RPMI7951 (cell line): ENCODE results near the gene USP37. TPM values are rescaled to one million over a fixed set of nuclear protein-coding genes. Genes with fewer than 3 reads are reported as not detected.
"Not testable (repeated sequence)": the region's sequence is repeated elsewhere in the genome, so short reads cannot be mapped to it uniquely, and the experiment has no call there.

Experiments used
- DNase-seq: peaks from one replicate; pipeline ENCODE4 v3.0.0-alpha.2; 2012; ENCODE audit warnings: low read depth
- total RNA-seq: library from RNA; depleted of rRNA; stranded (reverse); fragments of >200 nt; shearing (Covaris generic); gene quantifications from 2 replicates; pipeline ENCODE4 v1.2.3, GENCODE V29; 2014

The USP37 gene
- total RNA-seq, 1 experiment from 2014 or later: 12.0 TPM

DNA sequence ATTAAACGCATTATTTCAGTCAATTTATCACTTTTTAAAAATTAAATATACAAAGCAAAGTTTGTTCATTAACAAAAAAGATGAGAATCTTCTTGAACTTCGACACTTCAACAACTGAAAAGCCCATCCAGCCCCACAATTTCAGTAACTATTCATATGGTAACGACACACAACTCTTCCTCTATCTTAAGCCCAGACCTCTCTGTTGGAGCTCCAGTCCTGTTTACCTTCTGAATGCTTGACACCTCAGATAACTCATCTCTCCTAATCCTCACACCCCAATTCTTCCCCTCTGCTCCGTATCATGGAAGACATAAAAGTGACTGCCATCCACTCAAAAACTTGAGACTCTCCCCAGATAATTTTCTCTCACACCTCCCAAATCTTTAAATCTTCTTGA lies 12.6 kb downstream of the USP37 start:
- no peak for DNase-seq

DNA sequence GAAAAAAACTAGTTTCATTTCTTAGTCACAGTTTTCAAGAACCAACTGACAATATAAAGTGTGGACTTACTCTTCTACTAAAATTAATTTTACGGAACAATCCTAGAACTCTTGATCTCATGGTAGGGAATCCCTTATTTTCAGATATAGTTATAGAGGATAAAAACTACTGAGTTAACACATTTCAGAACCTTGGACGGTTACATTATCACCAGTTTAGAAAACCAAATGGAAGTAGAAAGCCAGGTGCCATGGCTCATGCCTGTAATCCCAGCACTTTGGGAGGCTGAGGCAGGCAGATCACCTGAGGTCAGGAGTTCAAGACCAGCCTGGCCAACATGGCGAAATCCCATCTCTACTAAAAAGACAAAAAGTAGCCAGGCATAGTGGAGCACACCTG lies 13.9 kb downstream of the USP37 start:
- not testable (repeated sequence) for DNase-seq

DNA sequence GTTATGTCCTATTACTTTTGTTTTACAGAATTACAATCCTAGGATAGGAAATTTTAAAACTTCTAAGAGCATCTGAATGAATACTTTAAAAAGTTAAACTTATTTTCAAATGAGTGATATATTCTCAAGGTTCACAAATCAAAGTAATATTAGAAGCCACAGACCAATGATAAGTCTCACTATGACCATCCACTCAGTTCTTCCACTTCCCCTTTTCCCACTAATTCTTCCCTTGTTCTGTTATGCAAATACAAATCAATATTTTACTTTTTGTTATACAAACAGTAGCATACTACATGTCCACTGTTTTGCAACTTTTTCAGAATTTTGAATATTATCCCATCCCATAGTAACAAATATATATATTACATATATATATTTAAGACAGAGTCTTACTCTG lies 20.2 kb downstream of the USP37 start:
- DNase-seq: no peak

DNA sequence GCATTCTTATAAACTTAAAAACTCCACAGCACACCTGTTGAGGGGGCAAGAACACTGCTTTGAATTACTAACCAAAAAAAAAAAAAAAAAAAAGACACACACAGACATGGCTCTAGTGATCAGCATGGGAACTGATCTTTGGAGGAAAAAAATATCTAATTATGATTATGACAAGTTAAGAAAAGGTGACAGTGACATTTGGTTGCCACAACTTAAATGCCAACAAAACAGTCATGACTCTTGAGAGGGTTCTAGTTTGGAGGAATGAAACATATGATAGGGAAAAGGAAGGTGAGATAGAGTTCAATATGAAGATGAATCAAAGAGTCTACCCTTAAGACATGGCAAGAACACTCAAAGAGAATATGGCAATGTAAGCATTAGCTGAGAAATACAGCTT lies 20.6 kb downstream of the USP37 start:
- no peak for DNase-seq

DNA sequence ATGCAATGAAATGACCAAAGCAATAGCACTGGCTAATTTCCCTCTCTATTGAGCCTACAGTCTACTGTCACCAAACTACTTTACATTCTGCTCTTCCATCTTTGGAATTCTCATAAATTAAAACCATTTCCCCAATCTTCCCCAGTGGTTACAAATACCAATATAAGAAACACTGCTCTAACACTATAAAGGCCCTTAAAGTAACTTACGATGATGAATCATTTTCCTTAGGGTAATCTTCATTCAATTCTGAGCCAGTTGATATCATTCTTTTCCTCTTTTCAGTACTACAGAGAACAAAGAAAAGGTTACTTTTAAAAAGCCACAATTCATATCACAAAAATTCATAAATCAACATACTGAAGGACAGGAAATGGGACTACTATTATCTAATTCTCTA lies 22.1 kb downstream of the USP37 start:
- no peak for DNase-seq

DNA sequence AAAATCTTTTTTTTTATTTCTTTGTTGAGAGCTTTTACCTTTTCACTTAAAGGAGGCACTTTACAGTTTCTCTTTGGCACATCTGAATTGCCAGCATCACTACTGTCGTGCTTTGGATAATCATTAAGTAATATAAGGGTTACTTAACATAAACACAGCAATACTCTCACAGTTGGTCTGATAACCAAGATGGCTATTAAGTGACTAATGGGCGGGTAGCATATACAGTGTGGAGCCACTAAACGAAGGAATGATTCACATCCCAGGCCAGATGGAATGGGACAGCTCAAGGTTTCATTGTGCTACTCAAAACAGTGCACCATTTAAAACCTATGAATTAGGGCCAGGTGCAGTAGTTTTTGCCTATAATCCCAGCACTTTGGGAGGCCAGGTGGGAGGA lies 28.1 kb downstream of the USP37 start:
- no peak for DNase-seq

DNA sequence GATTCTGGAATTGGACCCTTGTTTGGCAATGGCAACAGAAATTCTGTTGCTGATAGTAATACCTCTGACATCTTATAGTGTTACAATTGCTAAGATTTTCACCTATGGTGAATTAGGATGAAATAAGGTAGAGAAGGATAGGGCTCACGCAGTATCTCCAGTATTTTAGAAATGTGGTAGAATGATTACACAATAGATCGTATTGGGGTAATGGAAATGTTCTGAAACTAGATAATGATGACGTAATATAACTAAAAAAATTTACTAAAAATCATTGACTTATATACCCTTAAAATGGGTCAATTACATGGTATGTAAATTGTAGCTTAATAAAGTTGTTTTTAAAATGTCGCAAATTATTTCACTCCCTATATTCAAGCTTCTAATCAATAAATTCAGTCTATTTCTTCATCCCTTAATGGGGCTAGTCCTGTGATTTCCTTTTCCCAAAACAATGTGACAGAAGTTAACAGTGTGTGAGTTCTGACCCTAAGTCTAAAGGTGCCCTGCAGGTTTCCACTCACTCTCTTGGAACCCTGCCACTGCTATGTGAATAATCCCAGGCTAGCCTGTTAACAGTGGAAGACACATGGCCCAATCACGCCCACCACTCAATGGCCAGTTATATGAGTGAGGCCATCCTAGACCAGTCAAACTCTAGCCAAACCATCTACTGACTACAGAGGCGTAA lies 31.2 kb downstream of the USP37 start:
- peak; percentile 3 for DNase-seq

DNA sequence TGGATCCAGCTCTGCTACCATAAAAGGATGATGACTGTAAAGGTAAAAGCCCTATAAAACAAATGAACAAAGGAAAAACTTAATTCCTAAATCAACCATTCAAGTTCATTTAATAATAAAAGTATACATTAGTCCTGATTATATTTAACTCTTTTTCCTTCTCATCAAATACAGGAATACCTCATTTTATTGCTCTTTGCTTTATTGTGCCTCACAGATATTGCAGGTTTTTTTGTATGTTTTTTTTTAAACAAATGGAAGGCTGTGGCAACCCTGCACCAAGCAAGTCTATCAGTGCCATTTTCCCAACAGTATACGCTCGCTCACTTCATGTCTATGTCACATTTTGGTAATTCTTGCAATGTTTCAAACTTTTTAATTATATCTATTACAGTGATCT lies 38.2 kb downstream of the USP37 start:
- DNase-seq: no peak

DNA sequence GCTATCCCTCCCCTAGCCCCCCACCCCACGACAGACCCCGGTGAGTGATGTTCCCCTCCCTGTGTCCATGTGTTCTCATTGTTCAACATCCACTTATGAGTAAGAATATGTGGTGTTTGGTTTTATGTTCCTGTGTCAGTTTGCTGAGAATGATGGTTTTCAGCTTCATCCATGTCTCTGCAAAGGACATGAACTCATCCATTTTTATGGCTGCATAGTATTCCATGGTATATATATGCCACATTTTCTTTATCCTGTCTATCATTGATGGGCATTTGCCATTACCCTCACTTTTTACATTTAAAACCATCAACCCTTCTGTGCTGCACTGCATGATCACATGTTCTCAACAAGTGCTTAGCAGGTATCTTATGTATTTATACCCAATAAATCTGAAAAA lies 39.7 kb downstream of the USP37 start:
- DNase-seq: not testable (repeated sequence)

DNA sequence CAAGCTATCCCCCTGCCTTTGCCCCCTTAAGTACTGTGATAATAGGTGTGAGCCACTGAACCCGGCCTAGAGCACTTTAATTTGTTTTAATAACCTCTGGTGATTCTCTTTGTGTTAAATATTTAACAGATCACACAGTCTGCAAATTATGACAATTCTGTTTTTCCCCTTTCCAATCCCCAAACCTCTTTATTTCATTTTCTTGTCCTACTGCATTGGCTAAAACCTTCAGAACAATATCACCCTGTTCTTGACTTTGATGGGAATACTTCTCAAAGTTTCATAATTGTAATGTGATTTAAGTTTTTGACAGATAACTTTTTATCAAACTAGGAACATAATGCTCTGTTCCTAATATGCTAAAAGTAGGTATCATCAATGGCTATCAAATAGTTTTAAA lies 44.5 kb downstream of the USP37 start:
- no peak for DNase-seq

DNA sequence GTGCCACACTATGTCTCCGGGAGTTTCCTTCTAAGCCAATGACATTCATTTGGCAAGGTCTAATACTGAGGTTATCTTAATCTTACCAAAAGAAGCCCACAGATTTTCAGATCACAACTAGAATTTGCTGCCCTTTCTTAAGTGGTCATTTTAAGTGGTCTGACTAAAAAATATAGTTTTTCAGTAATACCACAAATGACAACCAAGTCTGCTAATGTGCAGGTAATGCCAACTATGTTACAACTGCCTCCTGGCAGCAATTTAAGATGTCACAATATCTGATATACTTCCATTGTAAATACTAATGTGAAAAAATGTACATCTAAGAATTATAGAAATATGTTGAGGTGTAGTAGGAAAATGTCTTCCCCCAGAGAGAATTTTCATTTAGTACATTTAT lies 49.3 kb downstream of the USP37 start:
- DNase-seq: no peak

DNA sequence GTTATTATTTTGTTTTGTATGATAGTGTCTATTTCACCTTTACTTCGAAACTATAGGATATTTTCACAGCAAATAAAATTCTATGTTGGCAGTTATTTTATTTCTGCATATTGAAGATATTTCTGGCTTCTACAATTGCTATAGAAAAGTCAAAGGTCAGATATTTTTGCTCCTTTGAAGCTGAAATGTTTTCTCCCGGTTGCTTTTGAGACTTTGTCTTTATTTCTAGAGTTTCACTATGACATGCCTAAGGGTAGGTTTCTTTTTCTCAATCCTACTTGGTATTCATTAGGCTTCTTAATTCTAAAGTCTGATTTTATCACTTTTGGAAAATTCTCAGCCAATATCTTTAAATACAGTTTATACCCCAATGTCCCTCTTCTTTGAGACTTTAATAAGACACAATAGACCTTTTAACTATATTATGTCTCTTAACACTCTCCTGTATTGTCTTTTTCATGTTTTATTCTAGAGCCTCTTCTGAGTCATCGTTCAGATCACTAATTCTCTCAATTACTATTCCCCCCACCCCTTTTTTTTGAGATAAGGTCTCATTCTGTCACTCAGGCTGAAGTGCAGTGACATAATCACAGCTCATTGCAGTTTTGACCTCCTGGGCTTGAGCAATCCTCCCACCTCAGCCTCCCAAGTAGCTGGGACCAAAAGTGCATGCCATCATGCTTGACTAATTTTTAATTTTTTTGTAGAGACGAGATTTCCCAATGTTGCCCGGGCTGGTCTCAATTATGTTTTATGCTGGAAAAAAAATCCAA lies 50.5 kb downstream of the USP37 start:
- no peak for DNase-seq

DNA sequence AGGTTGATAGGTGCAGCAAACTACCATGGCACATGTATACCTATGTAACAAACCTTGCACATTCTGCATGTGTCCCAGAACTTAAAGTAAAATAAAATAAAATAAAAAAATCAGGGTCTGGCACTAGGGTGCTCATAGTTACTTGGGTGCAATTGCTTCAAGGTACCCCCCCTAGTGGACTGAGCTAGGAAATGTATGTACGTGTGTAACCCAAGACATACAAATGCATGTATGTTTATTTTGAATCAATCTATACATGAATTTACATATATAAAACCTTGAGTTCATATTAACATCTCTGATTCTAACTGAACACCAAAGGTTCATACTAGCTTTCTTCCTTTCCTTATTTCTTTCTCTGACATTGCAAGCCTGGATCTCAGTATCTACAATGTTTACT lies 51.5 kb downstream of the USP37 start:
- peak; percentile 31 for DNase-seq

DNA sequence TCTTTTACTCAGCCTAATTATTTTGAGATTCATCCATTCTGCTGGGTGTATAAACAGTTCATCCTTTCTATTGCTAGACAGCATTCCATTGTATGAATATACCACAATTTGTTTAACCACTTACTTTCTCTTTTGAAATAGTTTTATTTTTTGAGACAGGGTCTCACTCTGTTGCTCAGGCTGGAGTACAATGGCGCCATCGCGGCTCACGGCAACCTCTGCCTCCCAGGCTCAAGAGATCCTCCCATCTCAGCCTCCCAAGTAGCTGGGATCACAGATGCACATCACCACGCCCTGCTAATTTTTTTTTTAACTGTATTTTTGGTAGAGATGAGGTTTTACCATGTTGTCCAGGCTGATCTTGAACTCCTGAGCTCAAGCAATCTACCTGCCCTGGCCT lies 54.5 kb downstream of the USP37 start:
- no peak for DNase-seq

DNA sequence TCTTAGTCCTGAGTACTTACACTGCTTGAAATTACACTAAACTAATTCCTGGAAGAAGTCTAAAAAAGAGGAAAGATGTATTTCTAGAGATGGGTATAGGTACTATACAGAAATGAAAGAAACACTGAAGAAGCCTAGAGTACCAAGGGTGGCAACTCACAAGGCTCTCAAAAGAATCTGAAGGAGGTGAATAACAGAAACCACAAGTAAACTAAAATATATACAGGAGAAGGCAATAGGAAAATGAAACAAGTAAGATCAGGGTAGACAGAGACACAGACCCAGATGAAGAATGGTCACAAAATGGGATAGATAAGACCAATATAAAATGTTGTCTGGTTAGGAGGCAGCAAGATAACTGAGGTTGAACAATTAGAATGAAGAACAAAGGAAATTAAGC lies 59.9 kb downstream of the USP37 start:
- no peak for DNase-seq

DNA sequence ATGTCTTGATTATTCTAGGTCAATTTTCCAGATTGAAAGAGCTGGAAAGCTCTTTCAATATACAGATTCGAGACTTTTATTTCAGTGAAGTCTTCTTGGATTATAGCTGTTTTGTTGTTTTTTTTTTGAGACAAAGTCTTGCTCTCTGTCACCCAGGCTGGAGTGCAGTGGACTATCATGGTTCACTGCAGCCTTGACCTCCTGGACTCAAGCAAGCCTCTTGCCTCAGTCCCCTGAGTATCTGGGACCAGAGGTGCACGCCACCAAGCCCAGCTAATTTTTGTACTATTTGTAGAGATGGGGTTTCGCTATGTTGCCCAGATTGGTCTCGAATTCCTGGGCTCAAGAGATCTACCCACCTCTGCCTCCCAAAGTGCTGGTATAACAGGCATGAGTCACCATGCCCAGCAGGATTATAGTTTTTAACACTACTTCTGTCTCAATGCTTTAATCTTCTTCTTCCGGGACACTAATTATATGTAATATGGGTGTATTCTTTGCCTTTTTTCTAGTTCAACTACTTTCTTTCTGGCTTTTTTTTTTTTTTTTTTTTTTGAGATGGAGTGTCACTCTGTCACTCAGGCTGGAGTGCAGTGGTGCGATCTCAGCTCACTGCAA lies 62.3 kb downstream of the USP37 start:
- no peak for DNase-seq

DNA sequence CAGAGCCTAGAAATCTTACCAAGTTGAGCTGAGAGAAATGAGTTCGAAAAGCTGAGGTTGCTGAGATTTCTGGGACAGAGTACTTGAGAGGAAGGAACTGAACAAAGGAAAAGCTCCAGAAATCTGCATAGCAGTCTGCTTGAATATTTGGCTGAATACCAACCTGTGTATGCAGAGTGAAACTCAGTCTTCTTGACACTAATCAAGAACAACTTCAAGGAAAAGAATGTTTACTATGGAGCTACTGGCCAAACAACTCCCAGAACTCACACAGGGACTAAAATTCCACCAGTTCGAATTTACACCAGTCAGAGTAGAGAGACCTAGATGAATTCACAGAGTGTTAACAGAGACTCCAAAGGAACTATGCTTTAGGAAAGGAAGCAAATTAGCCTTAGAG lies 66.5 kb downstream of the USP37 start:
- no peak for DNase-seq

DNA sequence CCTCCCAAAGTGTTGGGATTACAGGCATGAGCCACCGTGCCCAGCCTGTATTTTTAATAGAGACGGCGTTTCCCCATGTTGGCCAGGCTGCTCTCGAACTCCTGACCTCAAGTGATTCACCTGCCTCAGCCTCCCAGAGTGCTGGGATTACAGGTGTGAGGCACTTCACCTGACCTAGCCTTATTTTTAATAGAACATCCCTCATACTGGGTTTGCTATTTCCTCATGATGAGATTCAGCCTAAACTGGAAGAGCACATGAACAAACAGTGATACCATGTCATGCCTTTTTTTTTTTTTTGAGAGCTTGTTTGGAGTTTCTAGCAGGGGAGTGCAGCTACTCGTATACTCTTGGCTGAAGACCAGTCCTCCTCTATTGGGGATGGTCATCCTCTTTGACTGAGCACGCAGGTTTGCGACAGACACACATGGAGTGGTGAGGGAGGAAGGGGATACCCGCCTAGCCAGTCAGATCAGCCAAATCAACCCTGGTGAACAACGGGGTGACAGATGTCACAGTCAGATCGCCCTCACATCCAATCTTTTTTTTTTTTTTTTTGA lies 67.6 kb downstream of the USP37 start:
- no peak for DNase-seq

DNA sequence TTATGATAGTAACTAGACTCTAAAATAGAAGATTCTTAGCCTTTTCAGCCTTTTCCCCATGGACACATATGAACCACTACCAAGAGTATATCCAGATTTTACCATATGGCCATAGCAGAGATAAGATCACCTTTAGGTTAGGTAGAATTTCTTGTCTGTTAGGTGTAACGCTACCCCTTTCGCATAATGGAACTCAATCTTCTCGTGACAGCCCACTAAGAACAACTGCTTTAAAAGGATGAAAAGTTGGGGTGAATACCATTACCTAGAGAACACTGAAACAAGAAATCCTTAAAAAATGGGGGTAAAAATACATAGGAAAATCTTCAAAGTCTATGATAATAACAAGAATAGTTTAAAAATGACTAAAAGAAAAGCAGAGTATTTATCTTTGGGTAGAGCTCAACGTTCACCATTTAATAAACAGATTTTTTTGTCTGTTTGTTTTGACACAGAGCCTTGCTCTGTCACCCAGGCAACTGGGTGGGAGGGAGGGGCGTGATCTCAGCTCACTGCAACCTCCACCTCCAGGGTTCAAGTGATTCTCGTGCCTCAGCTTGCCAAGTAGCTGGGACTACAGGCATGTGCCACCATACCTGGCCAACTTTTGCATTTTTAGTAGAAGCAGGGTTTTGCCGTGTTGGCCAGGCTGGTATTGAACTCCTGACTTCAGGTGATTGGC lies 82.0 kb downstream of the USP37 start:
- DNase-seq: no peak

DNA sequence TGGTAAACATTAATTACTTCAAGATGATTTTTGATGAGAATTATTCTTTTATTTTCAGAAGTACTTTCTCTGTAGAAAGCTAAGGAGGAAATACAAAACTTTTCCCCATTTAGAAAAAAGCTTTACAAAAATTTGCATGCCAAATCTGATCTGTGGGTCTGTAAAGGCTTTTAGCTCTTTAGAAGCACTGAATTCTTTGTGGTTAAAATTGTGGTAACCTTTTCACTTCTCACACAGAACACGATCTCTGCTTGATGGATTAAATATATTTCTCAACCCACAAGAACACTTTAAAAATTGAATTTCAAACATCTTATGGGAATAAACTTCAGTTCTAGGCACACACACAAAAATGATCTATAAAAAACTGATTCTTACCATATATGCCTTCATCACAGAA lies 85.5 kb downstream of the USP37 start:
- no peak for DNase-seq

DNA sequence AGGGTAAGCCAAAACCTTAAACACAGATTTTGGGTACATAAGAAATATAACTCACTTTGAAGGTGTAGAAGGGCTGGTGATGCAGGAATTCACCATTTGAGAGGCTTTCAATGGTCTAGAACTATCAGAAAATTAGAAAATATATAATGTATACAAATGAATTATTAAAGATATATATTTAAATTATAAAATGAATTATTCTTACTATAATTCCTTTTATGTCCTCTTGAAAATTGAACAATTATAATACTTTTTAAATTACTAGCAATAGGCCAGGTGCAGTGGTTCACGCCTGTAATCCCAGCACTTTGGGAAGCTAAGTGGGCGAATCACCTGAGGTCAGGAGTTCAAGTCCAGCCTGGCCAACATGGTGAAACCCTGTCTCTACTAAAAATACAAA lies 88.6 kb downstream of the USP37 start:
- no peak for DNase-seq

DNA sequence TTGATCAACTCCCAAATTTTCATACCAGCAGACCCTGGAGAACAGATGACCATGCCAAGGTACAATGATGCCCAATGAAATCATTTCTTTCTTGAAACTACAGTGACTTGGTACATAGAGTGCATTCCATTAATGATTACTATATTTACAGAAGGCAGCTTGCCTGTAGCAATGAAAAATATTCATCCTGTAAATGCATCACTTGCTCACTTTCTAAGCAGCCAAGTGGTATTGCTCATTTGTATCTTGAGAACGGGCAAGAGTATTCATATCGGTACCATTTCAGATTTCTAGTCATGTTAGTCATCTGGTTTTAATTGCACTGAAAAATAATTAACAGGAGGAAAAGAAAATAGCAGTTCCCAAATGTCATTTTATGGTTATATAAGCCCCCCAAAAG lies 89.6 kb downstream of the USP37 start:
- no peak for DNase-seq
